GM12892 (cell line): ENCODE data around the gene SAP30L.

Source experiments
- POLR2A ChIP-seq: IDR thresholded peaks from 2 replicates; pipeline ENCODE4 v1.6.1; 2011; ENCODE audit warnings: low read depth, low read length, control low read depth
- POLR2AphosphoS5 ChIP-seq: IDR thresholded peaks from 2 replicates; pipeline ENCODE4 v1.6.1; 2011; ENCODE audit warnings: low read depth, low read length, control low read depth
- TAF1 ChIP-seq: IDR thresholded peaks from 2 replicates; pipeline ENCODE4 v1.6.1; 2011; ENCODE audit warnings: low read depth, mild to moderate bottlenecking, control low read depth, low read length, borderline replicate concordance

- TF ChIP-seq POLR2A (no peak), TAF1 (no peak), POLR2AphosphoS5 (no peak)
Observed at GRCh38 chr5:154401355-154401754, 44.4 kb upstream of the SAP30L start.
